GM18909 (cell line): Measurements from ENCODE around the gene GALT.
A peak's percentile ranks its signal among the peaks of the same experiment; 100 is the strongest.

Source experiments
- ATAC-seq: cut with Tn5 transposase; IDR thresholded peaks from one replicate; pipeline ENCODE4 v1.9.1; 2021; ENCODE audit warnings: mild to moderate bottlenecking; ENCODE audit not compliant: unreplicated experiment, poor library complexity

Gene GALT

GRCh38 chr9:34651321-34651720 lies 4.8 kb downstream of the GALT start:
- ATAC-seq: no peak

DNA sequence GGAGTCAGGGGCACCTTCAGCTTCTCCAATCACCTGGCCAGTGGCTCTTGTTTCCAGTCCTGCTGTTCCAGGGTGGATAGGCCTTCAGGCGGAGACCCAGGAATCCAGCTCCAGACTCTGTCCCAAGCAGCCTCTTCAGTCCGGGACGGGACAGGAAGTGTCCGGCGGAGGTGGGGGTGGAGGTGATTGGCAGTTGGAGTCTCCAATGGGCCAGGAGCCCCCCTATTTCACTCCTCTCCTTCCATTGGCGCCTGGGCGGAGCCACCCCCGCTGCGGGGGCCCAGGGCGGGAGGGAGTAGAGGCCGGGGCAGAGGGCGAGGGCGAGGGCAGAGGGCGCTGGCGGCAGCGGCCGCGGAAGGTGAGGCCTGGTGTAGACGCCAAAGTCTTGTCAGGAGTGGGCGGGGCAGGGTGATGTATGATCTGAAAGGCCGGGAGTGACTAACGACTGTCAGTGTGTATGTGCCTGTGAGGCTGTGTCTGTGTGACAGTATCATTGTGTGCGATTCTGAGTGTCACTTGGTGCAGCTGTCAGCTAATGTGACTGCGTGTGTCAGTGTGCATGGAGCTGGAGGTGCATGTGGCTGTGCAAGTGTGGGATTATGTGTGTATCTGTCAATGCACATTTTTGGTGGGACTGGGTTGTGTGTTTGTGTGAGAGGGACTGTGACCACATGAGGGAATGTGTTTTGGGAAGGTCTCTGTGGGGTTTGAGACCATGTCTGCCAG lies 5.6 kb downstream of the GALT start, which contains the start of gene IL11RA:
Gene IL11RA, plus strand, starts transcription at position 310 of the 726 bp plus-strand sequence. CDS start 3,033 bp downstream, outside the sequence.
- no peak for ATAC-seq

GRCh38 chr9:34652602-34653000 lies 6.1 kb downstream of the GALT start:
- ATAC-seq: no peak

DNA sequence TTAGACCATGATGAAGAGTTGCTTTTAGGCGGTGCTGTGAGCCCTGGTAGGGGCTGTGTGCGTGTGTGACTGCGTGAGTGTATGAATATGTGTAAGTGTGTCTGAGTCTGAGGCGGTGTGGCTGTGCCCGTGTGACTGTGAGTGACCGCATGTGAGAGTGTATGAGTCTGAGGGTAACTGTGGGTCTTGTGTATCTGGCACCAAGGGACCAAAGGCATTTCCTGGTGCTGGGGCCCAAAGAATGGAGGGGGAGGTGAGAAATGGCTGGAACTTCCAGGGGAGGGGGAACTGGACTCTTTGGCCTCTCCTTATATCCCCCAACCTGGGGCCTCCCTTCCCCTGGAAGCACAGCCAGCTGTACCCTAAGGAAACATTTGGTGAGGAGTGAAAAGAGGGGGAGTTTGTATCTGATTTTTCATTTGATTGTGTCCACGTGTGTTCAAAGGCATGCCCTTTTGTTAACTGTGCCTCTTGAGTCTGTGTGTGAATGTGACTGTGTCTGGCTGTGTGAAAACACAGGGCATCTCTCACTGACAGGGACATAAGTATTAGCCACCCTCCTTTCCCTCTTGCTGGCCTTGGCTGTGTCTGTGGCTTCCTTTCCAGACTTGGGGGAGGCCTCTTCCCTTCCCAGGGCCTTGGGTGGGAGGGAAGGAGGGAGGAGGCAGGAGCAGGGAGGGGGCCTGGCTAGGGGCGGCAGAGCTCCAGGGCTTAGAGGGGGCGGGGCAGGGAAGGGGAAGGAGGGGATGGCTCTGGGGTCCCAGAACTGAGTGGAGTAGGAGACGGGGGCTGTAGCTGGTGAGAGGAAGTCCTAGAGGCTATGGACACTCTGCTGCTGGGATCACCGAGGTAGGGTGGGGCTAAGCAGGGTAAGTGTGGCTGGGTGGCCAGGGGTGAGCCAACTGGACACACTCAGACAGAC lies 6.9 kb downstream of the GALT start:
- no peak for ATAC-seq

DNA sequence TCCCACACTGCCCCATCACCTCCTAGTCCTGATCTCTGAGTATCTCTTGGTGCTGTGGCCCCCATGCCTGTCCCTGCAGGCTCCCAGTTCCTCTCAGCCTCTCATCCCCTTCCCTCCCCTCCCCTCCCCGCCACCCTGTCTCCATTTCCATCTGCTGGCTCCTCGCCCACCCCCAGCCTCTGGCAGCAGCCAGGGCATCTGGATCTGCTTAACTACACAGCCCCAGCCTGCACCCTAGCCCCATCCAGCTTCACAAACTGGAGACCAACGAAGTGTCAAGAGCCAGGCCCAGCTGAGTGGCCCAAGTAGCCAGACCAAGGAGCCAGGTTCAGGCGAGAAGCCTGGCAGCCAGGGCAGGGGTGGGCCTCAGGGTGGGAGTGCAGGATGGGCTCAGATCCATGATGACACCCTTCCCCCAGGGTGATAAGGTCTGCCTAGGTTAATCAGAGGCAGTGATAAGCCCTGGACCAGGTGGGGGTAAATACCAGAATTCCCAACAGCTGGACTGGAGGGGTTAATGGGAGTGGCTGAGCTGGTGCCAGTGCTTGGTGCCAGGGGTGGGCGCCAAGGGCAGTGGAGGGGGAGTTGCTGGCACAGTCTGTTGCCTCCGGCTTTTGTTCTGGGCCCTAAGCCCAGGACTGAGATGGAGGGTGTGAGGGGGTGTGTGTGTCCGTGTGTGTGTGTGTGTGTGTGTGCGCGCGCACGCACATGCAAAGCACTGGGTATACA lies 8.0 kb downstream of the GALT start:
- ATAC-seq: no peak

- no peak for ATAC-seq
These were observed 8.9 kb downstream of the GALT start for GRCh38 chr9:34655394-34655793.

DNA sequence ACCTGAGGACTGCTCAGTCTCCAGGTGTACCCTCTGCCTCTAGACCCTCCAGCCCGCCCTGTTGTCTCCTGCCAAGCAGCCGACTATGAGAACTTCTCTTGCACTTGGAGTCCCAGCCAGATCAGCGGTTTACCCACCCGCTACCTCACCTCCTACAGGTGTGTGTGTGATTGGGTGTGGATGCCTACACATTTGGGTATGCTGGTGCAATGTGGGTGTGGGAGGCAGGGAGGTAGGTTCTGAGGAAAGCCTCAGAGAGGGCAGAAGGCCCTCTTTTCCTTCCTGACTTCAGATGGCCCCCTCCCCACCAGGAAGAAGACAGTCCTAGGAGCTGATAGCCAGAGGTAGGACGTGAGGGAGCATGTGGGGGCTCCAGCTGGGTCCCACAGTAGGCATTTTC lies 10.5 kb downstream of the GALT start:
- no peak for ATAC-seq

DNA sequence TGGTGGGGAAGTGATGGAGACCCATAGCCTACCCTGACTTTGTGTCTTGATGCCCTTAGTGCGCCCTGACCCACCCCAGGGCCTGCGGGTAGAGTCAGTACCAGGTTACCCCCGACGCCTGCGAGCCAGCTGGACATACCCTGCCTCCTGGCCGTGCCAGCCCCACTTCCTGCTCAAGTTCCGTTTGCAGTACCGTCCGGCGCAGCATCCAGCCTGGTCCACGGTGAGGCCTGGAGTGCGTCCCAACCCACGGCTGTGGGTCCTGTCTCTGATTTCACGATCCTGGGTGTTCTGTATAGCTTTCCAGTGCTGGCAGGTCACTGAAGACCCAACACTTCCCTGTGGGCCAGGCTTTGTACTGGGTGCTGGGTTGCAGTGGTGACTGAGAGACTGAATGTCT lies 12.0 kb downstream of the GALT start:
- no peak for ATAC-seq

GRCh38 chr9:34659592-34660253 lies 13.2 kb downstream of the GALT start:
- no peak for ATAC-seq

- no peak for ATAC-seq
These were observed 16.2 kb downstream of the GALT start, which contains the start of gene CCL27 for GRCh38 chr9:34662526-34663302. CCL27 (minus strand) TSS chr9:34662657; CDS start chr9:34662633, 24 bp downstream.

- ATAC-seq: no peak
These were observed 16.8 kb downstream of the GALT start for GRCh38 chr9:34663303-34663605.

DNA sequence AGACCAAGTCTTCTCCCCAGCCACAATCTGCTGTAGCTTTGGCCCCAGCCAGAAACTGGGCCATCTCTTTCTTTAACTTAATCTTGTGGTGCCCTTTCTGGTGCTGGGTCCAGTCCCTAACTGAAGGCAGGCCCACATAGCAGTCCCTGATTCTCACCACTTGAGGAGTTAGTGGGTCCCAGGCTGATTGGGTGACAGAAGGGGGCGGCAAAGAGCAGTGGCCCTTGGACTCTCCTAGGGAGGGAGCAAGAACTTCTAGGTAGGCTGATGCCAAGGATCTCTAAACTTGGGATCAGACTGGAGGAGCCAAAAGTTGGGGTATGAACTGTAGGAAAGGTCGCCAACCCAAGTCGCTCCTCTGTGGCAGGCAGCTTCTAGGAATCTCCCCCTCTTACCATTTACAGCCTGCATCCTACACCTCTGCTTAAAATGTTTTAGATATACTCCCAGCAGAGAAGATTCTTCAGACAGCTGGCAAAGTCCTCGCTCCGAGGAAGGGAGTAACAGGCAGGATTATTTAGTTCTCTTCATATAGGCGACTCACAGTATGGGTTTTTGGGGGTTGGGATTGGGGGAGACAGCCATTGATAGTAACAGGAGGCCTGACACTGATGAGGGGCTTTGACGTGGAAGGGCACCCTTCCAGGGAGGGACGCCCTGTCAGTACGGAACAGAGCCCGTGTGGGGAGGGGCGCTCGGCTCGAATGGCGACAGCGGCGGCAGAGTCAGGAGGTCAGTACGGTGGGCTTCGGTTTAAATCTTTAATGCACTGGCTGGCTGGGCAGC lies 18.0 kb downstream of the GALT start:
- peak; percentile 67 for ATAC-seq

- ATAC-seq: peak; percentile 33
These were observed 18.5 kb downstream of the GALT start for GRCh38 chr9:34665067-34665380.

GRCh38 chr9:34665381-34666250 lies 19.1 kb downstream of the GALT start:
- ATAC-seq: peak; percentile 66

- no peak for ATAC-seq
These were observed 23.5 kb downstream of the GALT start for GRCh38 chr9:34669809-34670562.

DNA sequence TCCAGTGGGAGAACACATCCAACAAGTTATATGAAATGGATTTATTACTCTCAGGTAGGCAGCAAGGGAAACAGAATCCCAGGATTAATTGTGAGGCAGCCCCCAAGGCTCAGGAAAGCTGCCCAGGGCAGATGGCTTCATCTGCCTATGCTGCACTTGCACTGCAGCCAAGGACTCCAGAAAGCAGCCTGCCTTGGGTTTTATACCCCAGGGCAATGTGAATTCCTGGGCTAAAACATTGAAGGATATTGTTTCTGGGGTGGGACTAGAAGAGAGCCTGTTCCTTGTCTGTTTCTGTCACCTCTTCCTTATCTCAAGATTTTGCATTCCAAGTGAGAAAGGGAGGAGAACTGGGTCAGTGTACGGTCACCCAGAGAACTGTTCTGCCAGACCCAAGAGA lies 24.8 kb downstream of the GALT start:
- ATAC-seq: no peak

DNA sequence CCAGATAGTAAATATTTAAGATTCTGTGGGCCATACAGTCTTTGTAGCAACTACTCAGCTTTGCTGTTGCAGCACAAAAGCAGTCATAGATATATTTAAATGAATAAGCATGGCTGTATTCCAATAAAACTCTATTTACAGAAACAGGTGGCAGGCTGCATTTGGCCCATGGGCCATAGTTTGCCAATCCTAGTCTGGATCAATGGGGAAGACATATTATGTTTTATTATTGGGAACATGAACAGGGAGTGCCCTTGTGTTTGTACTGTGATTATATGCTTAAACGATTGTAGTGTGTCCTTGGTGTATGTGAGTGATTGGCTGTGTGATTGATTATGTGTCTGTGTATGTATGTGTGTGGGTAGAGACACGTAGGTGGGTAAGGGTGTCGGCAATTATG lies 28.0 kb downstream of the GALT start:
- ATAC-seq: no peak
